Omental fat pad (tissue), 4 donors: ENCODE results near the gene TMC8. TPM values are rescaled to one million over a fixed set of nuclear protein-coding genes. Genes with fewer than 3 reads are reported as not detected.
A peak's percentile ranks its signal among the peaks of the same experiment; 100 is the strongest.

Source experiments
- ATAC-seq: fragments of 150-250 bp; one replicate; pipeline ENCODE4 v1.9.1; 2016; ENCODE audit warnings: mild to moderate bottlenecking, moderate library complexity; ENCODE audit not compliant: low FRiP score
- DNase-seq: peaks from one replicate; pipeline ENCODE4 v3.0.0-alpha.2; 2019; ENCODE audit warnings: low spot score
- total RNA-seq, 4 donors: library from RNA; depleted of rRNA; stranded (reverse); fragments of >200 nt; gene quantifications; one replicate each; pipeline ENCODE4 v1.1.0, GENCODE V29; 2016
- TF ChIP-seq, protein P1 (sequence below), 3 donors: fragments of 450-650 bp; IDR thresholded peaks; one replicate each; pipeline ENCODE4 v1.5.1; 2016 to 2017; ENCODE audit warnings: antibody characterized with exemption in 3 of 3, mild to moderate bottlenecking in 3 of 3, moderate library complexity in 2 of 3

Gene TMC8
- total RNA-seq, 4 donors from 2014 or later, result 3.2 to 12.5 (median 6.5) TPM

- ATAC-seq, result no peak
- no peak for DNase-seq
- TF ChIP-seq, protein P1, sequence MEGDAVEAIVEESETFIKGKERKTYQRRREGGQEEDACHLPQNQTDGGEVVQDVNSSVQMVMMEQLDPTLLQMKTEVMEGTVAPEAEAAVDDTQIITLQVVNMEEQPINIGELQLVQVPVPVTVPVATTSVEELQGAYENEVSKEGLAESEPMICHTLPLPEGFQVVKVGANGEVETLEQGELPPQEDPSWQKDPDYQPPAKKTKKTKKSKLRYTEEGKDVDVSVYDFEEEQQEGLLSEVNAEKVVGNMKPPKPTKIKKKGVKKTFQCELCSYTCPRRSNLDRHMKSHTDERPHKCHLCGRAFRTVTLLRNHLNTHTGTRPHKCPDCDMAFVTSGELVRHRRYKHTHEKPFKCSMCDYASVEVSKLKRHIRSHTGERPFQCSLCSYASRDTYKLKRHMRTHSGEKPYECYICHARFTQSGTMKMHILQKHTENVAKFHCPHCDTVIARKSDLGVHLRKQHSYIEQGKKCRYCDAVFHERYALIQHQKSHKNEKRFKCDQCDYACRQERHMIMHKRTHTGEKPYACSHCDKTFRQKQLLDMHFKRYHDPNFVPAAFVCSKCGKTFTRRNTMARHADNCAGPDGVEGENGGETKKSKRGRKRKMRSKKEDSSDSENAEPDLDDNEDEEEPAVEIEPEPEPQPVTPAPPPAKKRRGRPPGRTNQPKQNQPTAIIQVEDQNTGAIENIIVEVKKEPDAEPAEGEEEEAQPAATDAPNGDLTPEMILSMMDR (IDR thresholded peaks at IDR 0.05), result no peak
Observed at GRCh38 chr17:78172249-78173051, 41.9 kb downstream of the TMC8 start.

DNA sequence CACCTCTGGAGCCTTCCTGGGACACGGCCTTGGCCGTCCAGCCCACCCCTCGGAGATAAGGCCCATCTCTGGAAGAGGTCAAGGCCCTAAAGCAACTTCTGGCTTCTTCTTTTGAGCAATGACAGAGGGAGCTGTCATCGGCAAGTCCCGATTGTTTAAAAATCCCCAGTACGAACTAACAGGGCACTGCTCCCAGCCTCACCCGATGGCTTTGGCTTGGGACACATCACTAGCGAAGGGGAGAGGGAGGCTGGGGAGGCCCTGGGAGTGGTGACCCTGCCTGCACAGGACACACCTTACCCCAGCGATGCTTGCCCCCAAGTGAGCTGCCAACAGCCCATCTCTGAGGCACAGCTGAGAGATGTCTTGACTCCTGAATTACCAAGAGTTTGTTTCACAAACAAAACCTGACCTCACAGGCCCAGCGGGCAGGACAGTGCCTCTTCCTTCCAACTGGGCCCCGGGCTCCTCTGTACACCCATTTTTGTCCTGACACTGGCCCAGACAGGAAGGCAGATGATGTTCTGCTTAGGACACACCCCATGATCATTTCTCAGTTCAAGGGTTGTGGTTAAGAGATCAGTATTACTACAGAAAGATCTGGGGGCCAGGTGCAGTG lies 42.6 kb downstream of the TMC8 start:
- no peak for DNase-seq
- no peak for ATAC-seq
- TF ChIP-seq, protein P1 (IDR thresholded peaks at IDR 0.05), result no peak

GRCh38 chr17:78174346-78174869 lies 43.8 kb downstream of the TMC8 start:
- TF ChIP-seq, protein P1 (IDR thresholded peaks at IDR 0.05), result peak in 1 of 3 donors; percentile 8
- peak; percentile 38 for ATAC-seq
- peak; percentile 35 for DNase-seq

GRCh38 chr17:78174870-78175642 lies 44.5 kb downstream of the TMC8 start:
- TF ChIP-seq, protein P1 (IDR thresholded peaks at IDR 0.05), result no peak
- no peak for DNase-seq
- peak; percentile 7 for ATAC-seq

- DNase-seq (no peak), ATAC-seq (no peak)
- TF ChIP-seq, protein P1 (IDR thresholded peaks at IDR 0.05), result no peak
Observed at GRCh38 chr17:78175643-78175981, 45.0 kb downstream of the TMC8 start.

DNA sequence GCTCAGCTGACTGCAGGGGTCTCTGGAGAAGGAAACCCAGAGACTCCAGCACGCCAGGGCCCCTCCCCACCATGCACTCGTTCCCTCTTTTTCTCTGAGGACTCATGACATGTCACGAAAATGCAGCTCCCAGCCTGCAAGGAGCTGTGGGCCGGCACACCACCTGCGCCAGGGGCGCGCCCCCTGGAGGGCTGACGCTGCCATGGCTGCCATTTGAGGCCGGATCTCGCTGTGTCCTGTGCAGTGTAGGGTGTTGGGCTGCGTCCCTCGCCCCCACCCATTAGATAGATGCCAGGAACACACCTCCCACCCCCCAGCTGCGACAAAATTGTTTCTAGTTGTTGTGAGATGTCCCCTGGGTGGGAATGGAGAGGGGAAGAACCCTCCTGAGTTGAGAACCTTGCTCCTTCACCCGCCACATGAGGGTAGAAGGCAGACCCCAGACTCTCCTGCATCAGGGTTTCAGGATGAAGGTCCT lies 46.0 kb downstream of the TMC8 start:
- TF ChIP-seq, protein P1 (IDR thresholded peaks at IDR 0.05), result peak in 1 of 3 donors; percentile 79
- peak; percentile 52 for ATAC-seq
- DNase-seq, result peak; percentile 43
